ENCODE data around the gene ANKRD28.

DNA sequence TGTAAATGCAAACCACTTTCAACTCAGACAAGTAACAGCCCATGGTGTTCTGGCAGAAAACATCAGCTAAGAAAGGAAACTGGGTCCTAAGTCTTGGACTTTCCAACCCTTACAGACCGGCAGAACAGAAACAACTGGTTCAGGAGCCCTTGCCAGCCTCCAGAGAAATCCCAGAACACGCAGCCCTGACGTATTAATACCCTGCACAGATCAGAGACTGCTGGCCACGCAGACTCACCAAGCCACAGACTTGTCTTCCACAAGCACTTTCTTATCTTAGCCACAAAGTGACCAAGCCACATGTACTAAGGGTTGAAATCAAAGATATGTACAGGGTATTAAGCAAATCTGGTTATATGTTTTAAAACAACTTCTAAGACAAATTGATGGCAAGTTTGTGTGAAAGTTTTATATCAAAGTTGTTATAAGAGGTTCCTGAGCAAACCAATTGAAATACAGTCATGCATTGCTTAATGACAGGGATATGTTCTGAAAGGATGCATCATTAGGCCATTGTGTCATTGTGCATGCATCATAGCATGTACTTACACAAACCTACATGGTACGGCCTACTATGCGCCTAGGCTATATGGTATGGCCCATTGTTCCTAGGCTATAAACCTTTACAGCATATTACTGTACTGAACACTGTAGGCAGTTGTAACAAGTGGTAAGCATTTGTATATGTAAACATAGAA, 159.4 kb downstream of the ANKRD28 start:
- TF ChIP-seq EP300 (IDR thresholded peaks at IDR 0.05) (no peak), CTCF (IDR thresholded peaks at IDR 0.05) (no peak)

All from ovary (tissue), 3 donors.